Activated B cell treated with CpG ODN at 0.5 μM for 24 hours (primary cell): ENCODE measurements around the gene C8B. TPM values are rescaled to one million over a fixed set of nuclear protein-coding genes. Genes with fewer than 3 reads are reported as not detected.

Experiments
- ATAC-seq: fragments of 200-7000 bp; cut with Tn5 transposase; one replicate; pipeline ENCODE4 v1.10.0; 2021; ENCODE audit warnings: low read depth, mild to moderate bottlenecking, moderate library complexity
- CTCF ChIA-PET: fragments of 350-600 bp; sonication (Branson Sonifier 250); formaldehyde crosslinking; loops from one replicate; lab custom pipeline; 2021; ENCODE audit warnings: antibody characterized with exemption; lab: Charles Lee
- POLR2A ChIA-PET: fragments of 350-600 bp; sonication (Branson Sonifier 250); formaldehyde crosslinking; loops from one replicate; lab custom pipeline; 2021; ENCODE audit warnings: antibody characterized with exemption; lab: Charles Lee
- DNase-seq: peaks from one replicate; pipeline ENCODE4 v3.0.0; 2022
- H3K27ac Mint-ChIP-seq: one replicate; pipeline ENCODE4 v1.8.0; 2020; ENCODE audit warnings: mixed read lengths
- H3K27me3 Mint-ChIP-seq: one replicate; pipeline ENCODE4 v1.8.0; 2021; ENCODE audit warnings: mixed read lengths
- H3K36me3 Mint-ChIP-seq: one replicate; pipeline ENCODE4 v1.8.0; 2021; ENCODE audit warnings: low read depth, mixed read lengths
- H3K4me1 Mint-ChIP-seq: one replicate; pipeline ENCODE4 v1.8.0; 2021; ENCODE audit warnings: mixed read lengths
- H3K4me3 Mint-ChIP-seq: one replicate; pipeline ENCODE4 v1.8.0; 2020; ENCODE audit warnings: mild to moderate bottlenecking, mixed read lengths
- H3K9me3 Mint-ChIP-seq: one replicate; pipeline ENCODE4 v1.8.0; 2020; ENCODE audit warnings: mixed read lengths
- CTCF ChIP-seq: fragments of 200-600 bp; IDR thresholded peaks from one replicate; pipeline ENCODE4 v1.8.0; 2022; ENCODE audit warnings: antibody characterized with exemption, mild to moderate bottlenecking
- intact Hi-C: fragments of 100-400 bp; cut with micrococcal nuclease; formaldehyde crosslinking; loops from one replicate; pipeline ENCODE4 v1.15.1; 2024
- total RNA-seq: library from RNA; stranded (reverse); gene quantifications from 2 replicates; pipeline ENCODE4 v1.2.3, GENCODE V29; 2022

The C8B gene
- total RNA-seq, 1 donor from 2014 or later = not detected

- Mint-ChIP-seq H3K4me1 (no peaks in the 10 kb centered on the region), H3K36me3 (no peaks in the 10 kb centered on the region), H3K27me3 (no peaks in the 10 kb centered on the region), H3K4me3 (no peak overlapping the region), H3K27ac (no peak overlapping the region), H3K9me3 (peaks cover 2% of the 10 kb centered on the region)
- TF ChIP-seq CTCF = no peak
- CTCF ChIA-PET = no interaction called here
- ATAC-seq = no peak
- intact Hi-C loops = no loop called here
- no peak for DNase-seq
- POLR2A ChIA-PET = no interaction called here
Observed at GRCh38 chr1:56972976-56973375, 7.2 kb upstream of the C8B start.

- H3K36me3 Mint-ChIP-seq = no peaks in the 10 kb centered on the region
- H3K27me3 Mint-ChIP-seq = no peaks in the 10 kb centered on the region
- no peak for TF ChIP-seq CTCF
- ChIA-PET POLR2A (no interaction called here), CTCF (no interaction called here)
- DNase-seq = no peak
- peaks cover 2% of the 10 kb centered on the region for H3K9me3 Mint-ChIP-seq
- no peak overlapping the region for H3K27ac Mint-ChIP-seq
- H3K4me1 Mint-ChIP-seq = no peaks in the 10 kb centered on the region
- H3K4me3 Mint-ChIP-seq = no peak overlapping the region
- no peak for ATAC-seq
- intact Hi-C loops = no loop called here
Observed at GRCh38 chr1:56970280-56970679, 4.5 kb upstream of the C8B start.

GRCh38 chr1:56968878-56969495 is 3.2 kb upstream of the C8B start:
- no peak for DNase-seq
- TF ChIP-seq CTCF = no peak
- no peaks in the 10 kb centered on the region for H3K36me3 Mint-ChIP-seq
- H3K4me3 Mint-ChIP-seq = no peak overlapping the region
- no peak for ATAC-seq
- no peaks in the 10 kb centered on the region for H3K4me1 Mint-ChIP-seq
- no peaks in the 10 kb centered on the region for H3K27me3 Mint-ChIP-seq
- CTCF ChIA-PET = no interaction called here
- no peak overlapping the region for H3K27ac Mint-ChIP-seq
- intact Hi-C loops = no loop called here
- POLR2A ChIA-PET = no interaction called here
- H3K9me3 Mint-ChIP-seq = peaks cover 2% of the 10 kb centered on the region

GRCh38 chr1:56967900-56968832 is 2.4 kb upstream of the C8B start:
- Mint-ChIP-seq H3K27ac (no peak overlapping the region), H3K36me3 (no peaks in the 10 kb centered on the region), H3K9me3 (peaks cover 2% of the 10 kb centered on the region), H3K4me3 (no peak overlapping the region), H3K4me1 (no peaks in the 10 kb centered on the region), H3K27me3 (no peaks in the 10 kb centered on the region)
- CTCF ChIA-PET = no interaction called here
- POLR2A ChIA-PET = no interaction called here
- DNase-seq = no peak
- intact Hi-C loops = no loop called here
- ATAC-seq = no peak
- TF ChIP-seq CTCF = no peak

- Mint-ChIP-seq H3K27me3 (no peaks in the 10 kb centered on the region), H3K4me3 (no peak overlapping the region), H3K36me3 (no peaks in the 10 kb centered on the region), H3K4me1 (no peaks in the 10 kb centered on the region), H3K27ac (no peak overlapping the region), H3K9me3 (peaks cover 2% of the 10 kb centered on the region)
- no peak for DNase-seq
- ATAC-seq = no peak
- POLR2A ChIA-PET = no interaction called here
- TF ChIP-seq CTCF = no peak
- CTCF ChIA-PET = no interaction called here
- intact Hi-C loops = no loop called here
Observed at GRCh38 chr1:56967355-56967754, 1.5 kb upstream of the C8B start.
